IMR-90 (cell line): Measurements from ENCODE around the gene PPM1D. TPM values are rescaled to one million over a fixed set of nuclear protein-coding genes. Genes with fewer than 3 reads are reported as not detected.

ENCODE experiments used
- ATAC-seq: fragments of 200-7000 bp; cut with Tn5 transposase; 2 replicates; pipeline ENCODE4 v1.9.1; 2020; ENCODE audit warnings: low read depth, mild to moderate bottlenecking, moderate library complexity
- BruUV-seq: library from RNA; stranded (reverse); fragments of 400-500 nt; replicated peaks from 2 replicates; lab custom pipeline; 2021; lab: Mats Ljungman, UMichigan
- CTCF ChIA-PET: fragments of 300-600 bp; formaldehyde crosslinking; extraction: SDS; loops from one replicate; lab custom pipeline; 2021; ENCODE audit warnings: antibody characterized with exemption; lab: Yijun Ruan, JAX
- POLR2A ChIA-PET: fragments of 300-600 bp; sonication (Branson Sonifier 250); formaldehyde crosslinking; loops from one replicate; lab custom pipeline; 2022; ENCODE audit warnings: antibody characterized with exemption; ENCODE audit not compliant: unreplicated experiment; lab: Charles Lee
- DNase-seq: peaks from one replicate; pipeline ENCODE4 v3.0.0; 2013
- H2AFZ ChIP-seq: replicated peaks from 2 replicates; pipeline ENCODE3; 2013; ENCODE audit warnings: low read length, mild to moderate bottlenecking; ENCODE audit not compliant: poor library complexity
- H2AK5ac ChIP-seq: 2 replicates; pipeline ENCODE4 v1.6.1; 2013; ENCODE audit warnings: low read depth, low read length, inconsistent platforms
- H2AK9ac ChIP-seq: replicated peaks from 2 replicates; pipeline ENCODE3; 2013; ENCODE audit warnings: mild to moderate bottlenecking, low read depth, low read length, moderate library complexity; ENCODE audit not compliant: poor library complexity
- H2BK120ac ChIP-seq: 2 replicates; pipeline ENCODE4 v1.6.1; 2013; ENCODE audit warnings: low read depth, low read length, inconsistent platforms
- H2BK15ac ChIP-seq: 3 replicates; pipeline ENCODE4 v1.6.1; 2013; ENCODE audit warnings: low read depth, low read length, inconsistent platforms
- H2BK20ac ChIP-seq: 2 replicates; pipeline ENCODE4 v1.6.1; 2013; ENCODE audit warnings: low read depth, mild to moderate bottlenecking, inconsistent platforms, low read length, moderate library complexity
- H2BK5ac ChIP-seq: 2 replicates; pipeline ENCODE4 v1.6.1; 2013; ENCODE audit warnings: mild to moderate bottlenecking, low read depth, low read length, inconsistent platforms; ENCODE audit not compliant: poor library complexity, severe bottlenecking
- H3K14ac ChIP-seq: replicated peaks from 2 replicates; pipeline ENCODE4 v1.6.1; 2013; ENCODE audit warnings: low read depth, low read length, inconsistent platforms
- H3K18ac ChIP-seq: 2 replicates; pipeline ENCODE4 v1.6.1; 2013; ENCODE audit warnings: low read depth, low read length, control low read depth
- H3K23ac ChIP-seq: 2 replicates; pipeline ENCODE4 v1.6.1; 2013; ENCODE audit warnings: low read depth, low read length, inconsistent platforms
- H3K27ac ChIP-seq: 2 replicates; pipeline ENCODE4 v1.5.1; 2013; ENCODE audit warnings: mild to moderate bottlenecking, control low read depth, low read length; ENCODE audit not compliant: insufficient read depth
- H3K27me3 ChIP-seq: 2 replicates; pipeline ENCODE4 v1.6.1; 2013; ENCODE audit warnings: low read length; ENCODE audit not compliant: control insufficient read depth, insufficient read depth
- H3K36me3 ChIP-seq: 2 replicates; pipeline ENCODE4 v1.6.1; 2013; ENCODE audit warnings: low read length, mixed read lengths; ENCODE audit not compliant: control insufficient read depth, insufficient read depth
- H3K4ac ChIP-seq: 2 replicates; pipeline ENCODE4 v1.6.1; 2013; ENCODE audit warnings: low read depth, low read length, inconsistent platforms
- H3K4me1 ChIP-seq: 2 replicates; pipeline ENCODE4 v1.6.1; 2013; ENCODE audit warnings: low read length, mixed read lengths; ENCODE audit not compliant: control insufficient read depth, insufficient read depth
- H3K4me2 ChIP-seq: 2 replicates; pipeline ENCODE4 v1.6.1; 2013; ENCODE audit warnings: low read depth, mild to moderate bottlenecking, control low read depth, low read length, moderate library complexity
- H3K4me3 ChIP-seq: 2 replicates; pipeline ENCODE4 v1.5.1; 2013; ENCODE audit warnings: low read depth, mild to moderate bottlenecking, control low read depth, low read length, moderate library complexity; ENCODE audit not compliant: insufficient read depth
- H3K56ac ChIP-seq: 2 replicates; pipeline ENCODE4 v1.6.1; 2013; ENCODE audit warnings: low read length, inconsistent platforms; ENCODE audit not compliant: insufficient read depth; ENCODE audit errors: extremely low read depth
- H3K79me1 ChIP-seq, 2 experiments: 2 replicates each; pipeline ENCODE4 v1.6.1; 2013; ENCODE audit warnings: low read length in 2 of 2, inconsistent platforms in 1 of 2, low read depth in 1 of 2
- H3K9ac ChIP-seq: 2 replicates; pipeline ENCODE4 v1.6.1; 2013; ENCODE audit warnings: low read depth, low read length, control low read depth
- H3K9me1 ChIP-seq: 2 replicates; pipeline ENCODE4 v1.6.1; 2013; ENCODE audit warnings: low read length, inconsistent platforms; ENCODE audit not compliant: insufficient read depth
- H3K9me3 ChIP-seq: 2 replicates; pipeline ENCODE4 v1.6.1; 2013; ENCODE audit warnings: low read length; ENCODE audit not compliant: control insufficient read depth, insufficient read depth
- H4K20me1 ChIP-seq: 2 replicates; pipeline ENCODE4 v1.6.1; 2013; ENCODE audit warnings: low read length, inconsistent platforms; ENCODE audit not compliant: insufficient read depth
- H4K5ac ChIP-seq: 2 replicates; pipeline ENCODE4 v1.6.1; 2013; ENCODE audit warnings: mild to moderate bottlenecking, low read depth, low read length, control low read depth
- H4K8ac ChIP-seq, 2 experiments: 2 replicates each; pipeline ENCODE4 v1.6.1; 2013; ENCODE audit warnings: low read depth in 2 of 2, low read length in 2 of 2, control low read depth in 1 of 2, inconsistent platforms in 1 of 2
- H4K91ac ChIP-seq: 2 replicates; pipeline ENCODE4 v1.6.1; 2013; ENCODE audit warnings: low read depth, low read length, inconsistent platforms; ENCODE audit not compliant: insufficient read depth
- MXI1 ChIP-seq: IDR thresholded peaks from 2 replicates; pipeline ENCODE4 v1.6.1; 2012; ENCODE audit warnings: low read depth, mild to moderate bottlenecking, low read length, moderate library complexity, borderline replicate concordance
- RAD21 ChIP-seq: IDR thresholded peaks from 2 replicates; pipeline ENCODE4 v1.6.1; 2012; ENCODE audit warnings: low read length, improper control_type of control experiment
- RFX5 ChIP-seq: IDR thresholded peaks from 2 replicates; pipeline ENCODE4 v1.8.0; 2012; ENCODE audit warnings: low read depth, mild to moderate bottlenecking, low read length, moderate library complexity
- SMC3 ChIP-seq: fragments of 150-350 bp; IDR thresholded peaks from 2 replicates; pipeline ENCODE4 v1.6.1; 2016; ENCODE audit warnings: low read depth, mild to moderate bottlenecking, antibody characterized with exemption, low read length, moderate library complexity
- WGBS, 2 experiments: methylation state at CpG; one replicate each; pipeline versions ENCODE4 v1.1.5 to v1.1.7; 2013; ENCODE audit warnings: missing lambda C conversion rate in 2 of 2; ENCODE audit not compliant: insufficient read length in 1 of 2; ENCODE audit errors: extremely low coverage in 2 of 2; 5-methylcytosine and 5-hydroxymethylcytosine counted together
- dilution Hi-C: fragments of 300-500 bp; cut with HindIII; formaldehyde crosslinking; loops from one replicate; pipeline ENCODE4 v1.14.3; 2018; ENCODE audit warnings: low sequenced_read_pairs; ENCODE audit not compliant: unreplicated experiment
- in situ Hi-C: fragments of 300-500 bp; cut with MboI; formaldehyde crosslinking; loops from 3 replicates; pipeline ENCODE4 v1.14.3; 2019; ENCODE audit warnings: low sequenced_read_pairs, inconsistent platforms, mixed read lengths
- intact Hi-C: fragments of 100-400 bp; cut with micrococcal nuclease; formaldehyde crosslinking; loops from 2 replicates; pipeline ENCODE4 v1.10.0; 2022
- polyA plus RNA-seq, 3 experiments: library from polyadenylated mRNA; depleted of rRNA; stranded (reverse); fragments of >200 nt; gene quantifications; 2 replicates each; pipeline ENCODE4 v1.2.3, GENCODE V29; 2012; ENCODE audit warnings: low replicate concordance in 1 of 3
- total RNA-seq: library from RNA; depleted of rRNA; stranded (reverse); fragments of >200 nt; gene quantifications from 2 replicates; pipeline ENCODE4 v1.2.3, GENCODE V29; 2012
- TF ChIP-seq, protein P1 (sequence below): conservative IDR thresholded peaks from 2 replicates; pipeline ENCODE4 v1.5.1; 2012; ENCODE audit warnings: mild to moderate bottlenecking, low read depth, low read length, improper control_type of control experiment
- TF ChIP-seq, protein P2 (sequence below): fragments of 150-350 bp; IDR thresholded peaks from 2 replicates; pipeline ENCODE4 v1.6.1; 2017; ENCODE audit warnings: mild to moderate bottlenecking, antibody characterized with exemption, low read length, low read depth
- TF ChIP-seq, protein P3 (sequence below): fragments of 150-350 bp; IDR thresholded peaks from 2 replicates; pipeline ENCODE4 v1.6.1; 2016; ENCODE audit warnings: low read depth, mild to moderate bottlenecking, low read length, moderate library complexity, borderline replicate concordance

Gene PPM1D
- total and polyA plus RNA-seq, 2 of the 4 experiments (the other 2 are of a cell fraction), result 5.5 to 16.1 TPM

DNA sequence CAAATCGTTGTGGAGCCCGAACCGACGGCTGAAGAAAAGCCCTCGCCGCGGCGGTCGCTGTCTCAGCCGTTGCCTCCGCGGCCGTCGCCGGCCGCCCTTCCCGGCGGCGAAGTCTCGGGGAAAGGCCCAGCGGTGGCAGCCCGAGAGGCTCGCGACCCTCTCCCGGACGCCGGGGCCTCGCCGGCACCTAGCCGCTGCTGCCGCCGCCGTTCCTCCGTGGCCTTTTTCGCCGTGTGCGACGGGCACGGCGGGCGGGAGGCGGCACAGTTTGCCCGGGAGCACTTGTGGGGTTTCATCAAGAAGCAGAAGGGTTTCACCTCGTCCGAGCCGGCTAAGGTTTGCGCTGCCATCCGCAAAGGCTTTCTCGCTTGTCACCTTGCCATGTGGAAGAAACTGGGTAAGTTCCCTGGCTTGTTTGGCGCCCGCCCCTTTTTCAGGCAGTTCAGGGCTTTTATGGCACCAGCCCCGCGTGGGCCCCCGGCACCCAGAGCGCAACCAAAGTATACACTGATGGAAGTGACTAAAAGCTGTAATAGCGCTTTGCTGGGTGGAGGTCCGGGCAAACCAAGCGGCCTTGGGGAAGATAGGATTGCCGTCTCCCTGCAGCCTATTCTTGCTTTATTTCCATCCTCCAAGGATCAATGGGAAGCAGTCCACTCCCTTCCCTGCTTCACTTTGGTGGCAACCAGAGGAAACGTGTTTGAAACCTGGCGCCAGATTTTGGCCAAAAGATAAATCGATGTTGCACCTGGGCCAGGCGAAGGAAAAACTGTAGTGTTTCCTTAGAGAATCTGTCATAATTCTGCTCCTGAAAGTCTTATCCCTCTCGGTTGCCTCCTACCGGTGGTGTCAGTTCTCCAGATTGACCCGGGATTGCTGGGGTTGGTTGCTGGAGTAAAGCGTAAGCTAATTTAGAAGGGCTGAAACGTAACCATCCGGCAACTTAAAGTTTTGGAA is 775 bp downstream of the PPM1D start:
- H4K5ac ChIP-seq, result peak overlapping the region; percentile 4; the same call in 1 of the 2 replicates
- dilution Hi-C loops, result no loop called here
- H3K4me2 ChIP-seq, result peak overlapping the region; percentile 90
- ATAC-seq, result peak; percentile 24; the same call in 1 of the 2 replicates
- TF ChIP-seq, protein P1, sequence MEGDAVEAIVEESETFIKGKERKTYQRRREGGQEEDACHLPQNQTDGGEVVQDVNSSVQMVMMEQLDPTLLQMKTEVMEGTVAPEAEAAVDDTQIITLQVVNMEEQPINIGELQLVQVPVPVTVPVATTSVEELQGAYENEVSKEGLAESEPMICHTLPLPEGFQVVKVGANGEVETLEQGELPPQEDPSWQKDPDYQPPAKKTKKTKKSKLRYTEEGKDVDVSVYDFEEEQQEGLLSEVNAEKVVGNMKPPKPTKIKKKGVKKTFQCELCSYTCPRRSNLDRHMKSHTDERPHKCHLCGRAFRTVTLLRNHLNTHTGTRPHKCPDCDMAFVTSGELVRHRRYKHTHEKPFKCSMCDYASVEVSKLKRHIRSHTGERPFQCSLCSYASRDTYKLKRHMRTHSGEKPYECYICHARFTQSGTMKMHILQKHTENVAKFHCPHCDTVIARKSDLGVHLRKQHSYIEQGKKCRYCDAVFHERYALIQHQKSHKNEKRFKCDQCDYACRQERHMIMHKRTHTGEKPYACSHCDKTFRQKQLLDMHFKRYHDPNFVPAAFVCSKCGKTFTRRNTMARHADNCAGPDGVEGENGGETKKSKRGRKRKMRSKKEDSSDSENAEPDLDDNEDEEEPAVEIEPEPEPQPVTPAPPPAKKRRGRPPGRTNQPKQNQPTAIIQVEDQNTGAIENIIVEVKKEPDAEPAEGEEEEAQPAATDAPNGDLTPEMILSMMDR, result peak; percentile 74
- TF ChIP-seq, protein P2, sequence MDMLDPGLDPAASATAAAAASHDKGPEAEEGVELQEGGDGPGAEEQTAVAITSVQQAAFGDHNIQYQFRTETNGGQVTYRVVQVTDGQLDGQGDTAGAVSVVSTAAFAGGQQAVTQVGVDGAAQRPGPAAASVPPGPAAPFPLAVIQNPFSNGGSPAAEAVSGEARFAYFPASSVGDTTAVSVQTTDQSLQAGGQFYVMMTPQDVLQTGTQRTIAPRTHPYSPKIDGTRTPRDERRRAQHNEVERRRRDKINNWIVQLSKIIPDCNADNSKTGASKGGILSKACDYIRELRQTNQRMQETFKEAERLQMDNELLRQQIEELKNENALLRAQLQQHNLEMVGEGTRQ, result no peak
- TF ChIP-seq, protein P3, sequence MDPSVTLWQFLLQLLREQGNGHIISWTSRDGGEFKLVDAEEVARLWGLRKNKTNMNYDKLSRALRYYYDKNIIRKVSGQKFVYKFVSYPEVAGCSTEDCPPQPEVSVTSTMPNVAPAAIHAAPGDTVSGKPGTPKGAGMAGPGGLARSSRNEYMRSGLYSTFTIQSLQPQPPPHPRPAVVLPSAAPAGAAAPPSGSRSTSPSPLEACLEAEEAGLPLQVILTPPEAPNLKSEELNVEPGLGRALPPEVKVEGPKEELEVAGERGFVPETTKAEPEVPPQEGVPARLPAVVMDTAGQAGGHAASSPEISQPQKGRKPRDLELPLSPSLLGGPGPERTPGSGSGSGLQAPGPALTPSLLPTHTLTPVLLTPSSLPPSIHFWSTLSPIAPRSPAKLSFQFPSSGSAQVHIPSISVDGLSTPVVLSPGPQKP, result no peak
- TF ChIP-seq RFX5 (no peak), RAD21 (peak; percentile 53), SMC3 (peak; percentile 55), MXI1 (peak; percentile 60; the same call in 1 of the 2 replicates)
- peak overlapping the region; percentile 97 for H3K4me3 ChIP-seq
- H4K8ac ChIP-seq, result peak overlapping the region in 1 of 2 experiments; percentile 81; a peak in 2 of 4 replicates
- 0% methylated on average over 54 of the region's 69 CpGs; no CpG with 5 or more reads in 1 of the 2 experiments for WGBS, 2 experiments
- ChIA-PET CTCF (interaction anchor here (0.6 to 1.2 kb wide), 5 partner anchors 14 to 125 kb away, joined by 3 to 4 read pairs (median 4); no protein-coding TSS in a partner anchor), POLR2A (no interaction called here)
- H2AK5ac ChIP-seq, result peak overlapping the region; percentile 41
- H4K20me1 ChIP-seq, result peaks cover 31% of the 10 kb centered on the region
- H3K4ac ChIP-seq, result peak overlapping the region; percentile 73
- no TSS peak for BruUV-seq
- H3K14ac ChIP-seq, result peak overlapping the region; percentile 95
- peak overlapping the region; percentile 86 for H3K9ac ChIP-seq
- peak overlapping the region; percentile 67 for H2BK120ac ChIP-seq
- peaks cover 5% of the 10 kb centered on the region for H3K9me1 ChIP-seq
- H2BK20ac ChIP-seq, result no peak overlapping the region
- peak overlapping the region; percentile 90 for H2AFZ ChIP-seq
- H3K23ac ChIP-seq, result peak overlapping the region; percentile 95
- H2BK15ac ChIP-seq, result peak overlapping the region; percentile 22; the same call in 2 of the 3 replicates
- intact Hi-C loops, result loop anchor here (2.0 to 10.0 kb wide), 3 partner anchors 76 to 466 kb away; partner anchors contain the start of gene USP32
- H3K4me1 ChIP-seq, result peaks cover 2% of the 10 kb centered on the region; the same call in 1 of the 2 replicates
- peak overlapping the region; percentile 68 for H3K18ac ChIP-seq
- peaks cover 0 to 25% of the 10 kb centered on the region in 2 experiments; a peak in 2 of 4 replicates for H3K79me1 ChIP-seq
- no peaks in the 10 kb centered on the region for H3K27me3 ChIP-seq
- peak overlapping the region; percentile 67 for H3K56ac ChIP-seq
- DNase-seq, result peak; percentile 85
- peak overlapping the region; percentile 72 for H2AK9ac ChIP-seq
- H3K36me3 ChIP-seq, result no peaks in the 10 kb centered on the region
- peak overlapping the region; percentile 86 for H3K27ac ChIP-seq
- in situ Hi-C loops, result no loop called here
- peak overlapping the region; percentile 86 for H2BK5ac ChIP-seq
- H4K91ac ChIP-seq, result peak overlapping the region; percentile 59
- no peaks in the 10 kb centered on the region for H3K9me3 ChIP-seq
